GM19239 (cell line): ENCODE measurements around the gene GLG1.
"Not testable (repeated sequence)": the region's sequence is repeated elsewhere in the genome, so short reads cannot be mapped to it uniquely, and the experiment has no call there.

Experiments
- DNase-seq: peaks from one replicate; pipeline ENCODE4 v3.0.0; 2011; ENCODE audit warnings: low spot score; ENCODE audit not compliant: insufficient read length
- FAIRE-seq: peaks from 2 replicates; lab custom pipeline; 2011; peaks lifted over from hg19 to GRCh38; lab: Jason Lieb, UNC

GLG1 gene

GRCh38 chr16:74606521-74607309 is at the start of gene GLG1:
GLG1 (minus strand) TSS chr16:74607114; CDS start chr16:74607094, 20 bp downstream.
- DNase-seq (peak; percentile 78), FAIRE-seq (peak; percentile 56)

GRCh38 chr16:74654536-74655050 is 47.7 kb upstream of the GLG1 start:
- no peak for FAIRE-seq

GRCh38 chr16:74652883-74653282 is 46.0 kb upstream of the GLG1 start:
- not testable (repeated sequence) for DNase-seq, FAIRE-seq

More at GRCh38 chr16:74654536-74655050, 47.7 kb upstream of the GLG1 start:
- no peak for DNase-seq

- FAIRE-seq (no peak), DNase-seq (no peak)
Measured at GRCh38 chr16:74652249-74652648, 45.3 kb upstream of the GLG1 start.

GRCh38 chr16:74651841-74652240 is 44.9 kb upstream of the GLG1 start:
- DNase-seq (no peak), FAIRE-seq (no peak)

- no peak for FAIRE-seq
- DNase-seq: no peak
Measured at GRCh38 chr16:74650966-74651567, 44.2 kb upstream of the GLG1 start.

- DNase-seq: no peak
- FAIRE-seq: no peak
Measured at GRCh38 chr16:74649839-74650504, 43.1 kb upstream of the GLG1 start.

- DNase-seq: no peak
- FAIRE-seq: no peak
Measured at GRCh38 chr16:74641969-74642368, 35.1 kb upstream of the GLG1 start.

- FAIRE-seq: no peak
Measured at GRCh38 chr16:74637742-74638453, 31.0 kb upstream of the GLG1 start.

GRCh38 chr16:74635303-74635702 is 28.4 kb upstream of the GLG1 start:
- DNase-seq: no peak

More at GRCh38 chr16:74637742-74638453, 31.0 kb upstream of the GLG1 start:
- no peak for DNase-seq

GRCh38 chr16:74633686-74634085 is 26.8 kb upstream of the GLG1 start:
- FAIRE-seq (no peak), DNase-seq (no peak)

More at GRCh38 chr16:74635303-74635702, 28.4 kb upstream of the GLG1 start:
- no peak for FAIRE-seq

GRCh38 chr16:74627506-74628220 is 20.7 kb upstream of the GLG1 start:
- FAIRE-seq (no peak), DNase-seq (no peak)

GRCh38 chr16:74626741-74627416 is 20.0 kb upstream of the GLG1 start:
- no peak for FAIRE-seq
- DNase-seq: no peak

- no peak for FAIRE-seq
- DNase-seq: no peak
Measured at GRCh38 chr16:74625500-74626350, 18.8 kb upstream of the GLG1 start.

- no peak for FAIRE-seq
Measured at GRCh38 chr16:74623839-74624235, 16.9 kb upstream of the GLG1 start.

GRCh38 chr16:74623214-74623838 is 16.4 kb upstream of the GLG1 start:
- FAIRE-seq (peak; percentile 78), DNase-seq (no peak)

More at GRCh38 chr16:74623839-74624235, 16.9 kb upstream of the GLG1 start:
- DNase-seq: no peak

GRCh38 chr16:74622005-74622404 is 15.1 kb upstream of the GLG1 start:
- DNase-seq (no peak), FAIRE-seq (no peak)
